ENCODE measurements around the gene GSK3B. TPM values are rescaled to one million over a fixed set of nuclear protein-coding genes. Genes with fewer than 3 reads are reported as not detected.

GSK3B gene
- total and polyA plus RNA-seq, 12 donors: 7.5 to 57.1 (median 46.1) TPM

DNA sequence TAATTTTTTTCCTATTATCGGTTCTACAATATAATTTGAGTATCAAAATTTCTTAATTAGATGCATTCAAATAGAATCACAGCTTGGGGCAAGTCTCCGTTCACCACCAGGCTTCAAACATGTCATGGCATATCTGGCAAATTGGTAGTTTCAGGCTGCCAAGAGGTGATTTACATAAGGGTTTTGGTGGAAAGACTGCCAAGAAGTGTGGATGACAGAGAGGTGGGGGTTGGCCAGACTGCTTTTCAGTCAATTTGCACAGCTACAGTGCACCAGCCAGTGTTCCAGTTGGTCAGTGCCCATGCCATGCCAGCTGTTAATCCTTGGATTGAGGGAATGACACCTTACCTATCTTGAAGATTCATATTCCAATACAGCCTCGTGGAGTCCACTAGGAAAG, 8.4 kb upstream of the GSK3B start:
- WGBS, 2 donors: 65 to 68% methylated on average over 3 of the region's 3 CpGs
- TF ChIP-seq, protein P1, sequence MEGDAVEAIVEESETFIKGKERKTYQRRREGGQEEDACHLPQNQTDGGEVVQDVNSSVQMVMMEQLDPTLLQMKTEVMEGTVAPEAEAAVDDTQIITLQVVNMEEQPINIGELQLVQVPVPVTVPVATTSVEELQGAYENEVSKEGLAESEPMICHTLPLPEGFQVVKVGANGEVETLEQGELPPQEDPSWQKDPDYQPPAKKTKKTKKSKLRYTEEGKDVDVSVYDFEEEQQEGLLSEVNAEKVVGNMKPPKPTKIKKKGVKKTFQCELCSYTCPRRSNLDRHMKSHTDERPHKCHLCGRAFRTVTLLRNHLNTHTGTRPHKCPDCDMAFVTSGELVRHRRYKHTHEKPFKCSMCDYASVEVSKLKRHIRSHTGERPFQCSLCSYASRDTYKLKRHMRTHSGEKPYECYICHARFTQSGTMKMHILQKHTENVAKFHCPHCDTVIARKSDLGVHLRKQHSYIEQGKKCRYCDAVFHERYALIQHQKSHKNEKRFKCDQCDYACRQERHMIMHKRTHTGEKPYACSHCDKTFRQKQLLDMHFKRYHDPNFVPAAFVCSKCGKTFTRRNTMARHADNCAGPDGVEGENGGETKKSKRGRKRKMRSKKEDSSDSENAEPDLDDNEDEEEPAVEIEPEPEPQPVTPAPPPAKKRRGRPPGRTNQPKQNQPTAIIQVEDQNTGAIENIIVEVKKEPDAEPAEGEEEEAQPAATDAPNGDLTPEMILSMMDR (IDR thresholded peaks at IDR 0.05): no peak
- Histone ChIP-seq H3K27me3 (no peaks in the 10 kb centered on the region), H3K4me3 (no peak overlapping the region), H3K36me3 (peaks cover 0 to 23% (median 0%) of the 10 kb centered on the region in 9 donors), H3K9me3 (no peaks in the 10 kb centered on the region), H3K27ac (peak overlapping the region in 4 of 10 donors; percentile 1 to 53 (median 16)), H3K4me1 (peaks cover 0 to 15% (median 2%) of the 10 kb centered on the region in 9 donors)
- intact Hi-C loops (cut with DNase I): loop anchor here in 3 of 10 donors (10.0 kb wide), 2 partner anchors 208 to 218 kb away; no protein-coding TSS in a partner anchor
- DNase-seq (peak in 1 of 2 donors; percentile 16), ATAC-seq (peak; percentile 39 to 89 (median 59))

DNA sequence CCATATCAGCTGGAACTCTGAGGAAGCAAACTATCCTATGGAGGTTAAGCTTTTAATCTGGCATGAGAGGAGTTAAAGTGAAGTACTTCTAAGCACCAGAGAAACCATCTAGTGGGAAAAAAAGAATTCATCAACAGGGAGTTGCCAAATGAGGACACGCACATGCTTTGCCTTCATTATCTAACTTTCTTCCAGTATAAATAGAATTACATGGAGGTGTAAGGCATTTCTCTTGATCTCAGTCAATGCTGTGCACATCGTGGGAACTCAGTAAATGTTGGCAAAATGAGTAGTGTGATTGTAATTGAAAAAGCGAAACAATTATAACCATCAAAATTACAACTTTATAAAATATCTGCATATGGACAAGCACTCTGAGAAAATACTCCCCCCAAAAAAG, 8.0 kb upstream of the GSK3B start:
- Histone ChIP-seq H3K9me3 (no peaks in the 10 kb centered on the region), H3K4me3 (no peak overlapping the region), H3K27me3 (no peaks in the 10 kb centered on the region), H3K27ac (peak overlapping the region in 3 of 10 donors; percentile 1 to 53 (median 27)), H3K4me1 (peaks cover 0 to 16% (median 6%) of the 10 kb centered on the region in 9 donors), H3K36me3 (peaks cover 0 to 23% (median 0%) of the 10 kb centered on the region in 9 donors)
- ATAC-seq (peak in 3 of 8 donors; percentile 57 to 78 (median 60)), DNase-seq (no peak)
- TF ChIP-seq, protein P1 (IDR thresholded peaks at IDR 0.05): no peak
- intact Hi-C loops (cut with DNase I): loop anchor here in 3 of 10 donors (10.0 kb wide), 2 partner anchors 207 to 217 kb away; no protein-coding TSS in a partner anchor
- WGBS, 2 donors: 48 to 60% methylated on average over 3 of the region's 3 CpGs

DNA sequence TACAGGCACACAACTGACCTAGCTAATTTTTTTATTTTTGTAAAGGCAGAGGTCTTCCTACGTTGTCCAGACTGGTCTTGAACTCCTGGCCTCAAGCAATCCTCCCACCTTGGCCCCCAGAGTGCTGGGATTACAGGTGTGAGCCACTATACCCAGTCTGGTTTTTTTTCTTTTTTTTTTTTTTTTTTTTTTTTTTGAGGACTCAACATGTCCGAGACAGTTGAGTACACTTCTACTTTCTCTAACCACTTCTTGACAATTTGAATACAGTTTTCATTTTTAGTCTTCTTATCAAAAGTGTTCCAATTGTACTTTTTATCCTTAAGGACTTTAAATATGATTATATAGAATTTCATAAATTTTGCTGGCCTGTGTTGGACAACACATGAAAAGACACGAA, 7.4 kb upstream of the GSK3B start:
- WGBS, 2 donors: 81 to 86% methylated on average over 3 of the region's 3 CpGs
- Histone ChIP-seq H3K9me3 (no peaks in the 10 kb centered on the region), H3K4me3 (no peak overlapping the region), H3K4me1 (peaks cover 0 to 22% (median 12%) of the 10 kb centered on the region in 9 donors), H3K27ac (peak overlapping the region in 1 of 10 donors; percentile 53), H3K36me3 (peaks cover 0 to 23% (median 0%) of the 10 kb centered on the region in 9 donors), H3K27me3 (no peaks in the 10 kb centered on the region)
- ATAC-seq: no peak
- intact Hi-C loops (cut with DNase I): loop anchor here in 3 of 10 donors (10.0 kb wide), 2 partner anchors 207 to 217 kb away; no protein-coding TSS in a partner anchor
- no peak for DNase-seq
- TF ChIP-seq, protein P1 (IDR thresholded peaks at IDR 0.05): no peak

DNA sequence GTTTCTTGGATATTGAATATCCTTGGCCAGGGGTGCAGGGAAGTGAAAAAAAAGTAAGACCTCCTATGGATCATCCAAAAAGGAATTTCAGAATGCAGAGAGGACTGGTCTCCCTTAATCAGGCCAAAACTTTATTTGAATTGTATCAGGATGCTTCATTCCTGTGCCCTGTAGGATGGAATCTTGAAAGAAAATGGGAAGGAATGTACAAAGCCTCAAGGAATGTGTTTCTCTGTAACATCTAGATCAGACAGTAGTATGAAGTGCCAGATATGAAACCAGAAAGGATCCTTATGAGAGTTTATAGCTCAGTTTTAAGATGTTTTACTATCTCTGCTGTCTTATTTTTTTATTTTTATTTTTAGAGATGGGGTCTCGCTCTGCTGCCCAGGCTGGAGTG, 6.5 kb upstream of the GSK3B start:
- Histone ChIP-seq H3K4me3 (no peak overlapping the region), H3K27me3 (no peaks in the 10 kb centered on the region), H3K27ac (no peak overlapping the region), H3K36me3 (peaks cover 0 to 23% (median 0%) of the 10 kb centered on the region in 9 donors), H3K9me3 (no peaks in the 10 kb centered on the region), H3K4me1 (peaks cover 0 to 31% (median 20%) of the 10 kb centered on the region in 9 donors)
- DNase-seq (no peak), ATAC-seq (no peak)
- WGBS, 2 donors: 95 to 97% methylated on average over 1 of the region's 1 CpG
- TF ChIP-seq, protein P1 (IDR thresholded peaks at IDR 0.05): no peak
- intact Hi-C loops (cut with DNase I): loop anchor here in 3 of 10 donors (10.0 kb wide), 2 partner anchors 206 to 216 kb away; no protein-coding TSS in a partner anchor

Measured in heart right ventricle (tissue), 16 donors.